IMR-90 (cell line): ENCODE measurements around the gene ITPKB. TPM values are rescaled to one million over a fixed set of nuclear protein-coding genes. Genes with fewer than 3 reads are reported as not detected.

Experiments used
- ATAC-seq: fragments of 200-7000 bp; cut with Tn5 transposase; 2 replicates; pipeline ENCODE4 v1.9.1; 2020; ENCODE audit warnings: low read depth, mild to moderate bottlenecking, moderate library complexity
- BruUV-seq: library from RNA; stranded (reverse); fragments of 400-500 nt; replicated peaks from 2 replicates; lab custom pipeline; 2021; lab: Mats Ljungman, UMichigan
- CTCF ChIA-PET: fragments of 300-600 bp; formaldehyde crosslinking; extraction: SDS; loops from one replicate; lab custom pipeline; 2021; ENCODE audit warnings: antibody characterized with exemption; lab: Yijun Ruan, JAX
- POLR2A ChIA-PET: fragments of 300-600 bp; sonication (Branson Sonifier 250); formaldehyde crosslinking; loops from one replicate; lab custom pipeline; 2022; ENCODE audit warnings: antibody characterized with exemption; ENCODE audit not compliant: unreplicated experiment; lab: Charles Lee
- DNase-seq: peaks from one replicate; pipeline ENCODE4 v3.0.0; 2013
- H2AFZ ChIP-seq: replicated peaks from 2 replicates; pipeline ENCODE3; 2013; ENCODE audit warnings: low read length, mild to moderate bottlenecking; ENCODE audit not compliant: poor library complexity
- H2AK5ac ChIP-seq: 2 replicates; pipeline ENCODE4 v1.6.1; 2013; ENCODE audit warnings: low read depth, low read length, inconsistent platforms
- H2AK9ac ChIP-seq: replicated peaks from 2 replicates; pipeline ENCODE3; 2013; ENCODE audit warnings: mild to moderate bottlenecking, low read depth, low read length, moderate library complexity; ENCODE audit not compliant: poor library complexity
- H2BK120ac ChIP-seq: 2 replicates; pipeline ENCODE4 v1.6.1; 2013; ENCODE audit warnings: low read depth, low read length, inconsistent platforms
- H2BK15ac ChIP-seq: 3 replicates; pipeline ENCODE4 v1.6.1; 2013; ENCODE audit warnings: low read depth, low read length, inconsistent platforms
- H2BK20ac ChIP-seq: 2 replicates; pipeline ENCODE4 v1.6.1; 2013; ENCODE audit warnings: low read depth, mild to moderate bottlenecking, inconsistent platforms, low read length, moderate library complexity
- H2BK5ac ChIP-seq: 2 replicates; pipeline ENCODE4 v1.6.1; 2013; ENCODE audit warnings: mild to moderate bottlenecking, low read depth, low read length, inconsistent platforms; ENCODE audit not compliant: poor library complexity, severe bottlenecking
- H3K14ac ChIP-seq: replicated peaks from 2 replicates; pipeline ENCODE4 v1.6.1; 2013; ENCODE audit warnings: low read depth, low read length, inconsistent platforms
- H3K18ac ChIP-seq: 2 replicates; pipeline ENCODE4 v1.6.1; 2013; ENCODE audit warnings: low read depth, low read length, control low read depth
- H3K23ac ChIP-seq: 2 replicates; pipeline ENCODE4 v1.6.1; 2013; ENCODE audit warnings: low read depth, low read length, inconsistent platforms
- H3K27ac ChIP-seq: 2 replicates; pipeline ENCODE4 v1.5.1; 2013; ENCODE audit warnings: mild to moderate bottlenecking, control low read depth, low read length; ENCODE audit not compliant: insufficient read depth
- H3K27me3 ChIP-seq: 2 replicates; pipeline ENCODE4 v1.6.1; 2013; ENCODE audit warnings: low read length; ENCODE audit not compliant: control insufficient read depth, insufficient read depth
- H3K36me3 ChIP-seq: 2 replicates; pipeline ENCODE4 v1.6.1; 2013; ENCODE audit warnings: low read length, mixed read lengths; ENCODE audit not compliant: control insufficient read depth, insufficient read depth
- H3K4ac ChIP-seq: 2 replicates; pipeline ENCODE4 v1.6.1; 2013; ENCODE audit warnings: low read depth, low read length, inconsistent platforms
- H3K4me1 ChIP-seq: 2 replicates; pipeline ENCODE4 v1.6.1; 2013; ENCODE audit warnings: low read length, mixed read lengths; ENCODE audit not compliant: control insufficient read depth, insufficient read depth
- H3K4me2 ChIP-seq: 2 replicates; pipeline ENCODE4 v1.6.1; 2013; ENCODE audit warnings: low read depth, mild to moderate bottlenecking, control low read depth, low read length, moderate library complexity
- H3K4me3 ChIP-seq: 2 replicates; pipeline ENCODE4 v1.5.1; 2013; ENCODE audit warnings: low read depth, mild to moderate bottlenecking, control low read depth, low read length, moderate library complexity; ENCODE audit not compliant: insufficient read depth
- H3K56ac ChIP-seq: 2 replicates; pipeline ENCODE4 v1.6.1; 2013; ENCODE audit warnings: low read length, inconsistent platforms; ENCODE audit not compliant: insufficient read depth; ENCODE audit errors: extremely low read depth
- H3K79me1 ChIP-seq, 2 experiments: 2 replicates each; pipeline ENCODE4 v1.6.1; 2013; ENCODE audit warnings: low read length in 2 of 2, inconsistent platforms in 1 of 2, low read depth in 1 of 2
- H3K9ac ChIP-seq: 2 replicates; pipeline ENCODE4 v1.6.1; 2013; ENCODE audit warnings: low read depth, low read length, control low read depth
- H3K9me1 ChIP-seq: 2 replicates; pipeline ENCODE4 v1.6.1; 2013; ENCODE audit warnings: low read length, inconsistent platforms; ENCODE audit not compliant: insufficient read depth
- H3K9me3 ChIP-seq: 2 replicates; pipeline ENCODE4 v1.6.1; 2013; ENCODE audit warnings: low read length; ENCODE audit not compliant: control insufficient read depth, insufficient read depth
- H4K20me1 ChIP-seq: 2 replicates; pipeline ENCODE4 v1.6.1; 2013; ENCODE audit warnings: low read length, inconsistent platforms; ENCODE audit not compliant: insufficient read depth
- H4K5ac ChIP-seq: 2 replicates; pipeline ENCODE4 v1.6.1; 2013; ENCODE audit warnings: mild to moderate bottlenecking, low read depth, low read length, control low read depth
- H4K8ac ChIP-seq, 2 experiments: 2 replicates each; pipeline ENCODE4 v1.6.1; 2013; ENCODE audit warnings: low read depth in 2 of 2, low read length in 2 of 2, control low read depth in 1 of 2, inconsistent platforms in 1 of 2
- H4K91ac ChIP-seq: 2 replicates; pipeline ENCODE4 v1.6.1; 2013; ENCODE audit warnings: low read depth, low read length, inconsistent platforms; ENCODE audit not compliant: insufficient read depth
- BHLHE40 ChIP-seq: fragments of 150-350 bp; IDR thresholded peaks from 2 replicates; pipeline ENCODE4 v1.6.1; 2016; ENCODE audit warnings: mild to moderate bottlenecking, low read depth, low read length
- CEBPB ChIP-seq: IDR thresholded peaks from 2 replicates; pipeline ENCODE4 v1.6.1; 2012; ENCODE audit warnings: low read depth, low read length, improper control_type of control experiment
- CHD1 ChIP-seq: IDR thresholded peaks from 2 replicates; pipeline ENCODE4 v1.6.1; 2012; ENCODE audit warnings: low read depth, low read length, improper control_type of control experiment
- FOS ChIP-seq: fragments of 150-350 bp; IDR thresholded peaks from 2 replicates; pipeline ENCODE4 v1.6.1; 2016; ENCODE audit warnings: low read depth, low read length
- MAFK ChIP-seq: IDR thresholded peaks from 2 replicates; pipeline ENCODE4 v1.6.1; 2012; ENCODE audit warnings: low read depth, low read length, improper control_type of control experiment
- MAZ ChIP-seq: IDR thresholded peaks from 2 replicates; pipeline ENCODE4 v1.6.1; 2012; ENCODE audit warnings: low read depth, mild to moderate bottlenecking, low read length, improper control_type of control experiment, moderate library complexity, borderline replicate concordance
- MXI1 ChIP-seq: IDR thresholded peaks from 2 replicates; pipeline ENCODE4 v1.6.1; 2012; ENCODE audit warnings: low read depth, mild to moderate bottlenecking, low read length, moderate library complexity, borderline replicate concordance
- NFE2L2 ChIP-seq: fragments of 150-350 bp; IDR thresholded peaks from 2 replicates; pipeline ENCODE4 v1.6.1; 2016; ENCODE audit warnings: low read depth, mild to moderate bottlenecking, low read length
- POLR2A ChIP-seq: IDR thresholded peaks from 2 replicates; pipeline ENCODE4 v1.6.1; 2012; ENCODE audit warnings: mild to moderate bottlenecking, low read depth, low read length
- RAD21 ChIP-seq: IDR thresholded peaks from 2 replicates; pipeline ENCODE4 v1.6.1; 2012; ENCODE audit warnings: low read length, improper control_type of control experiment
- RCOR1 ChIP-seq: IDR thresholded peaks from 2 replicates; pipeline ENCODE4 v1.6.1; 2012; ENCODE audit warnings: mild to moderate bottlenecking, low read length, improper control_type of control experiment; ENCODE audit not compliant: insufficient replicate concordance
- RFX5 ChIP-seq: IDR thresholded peaks from 2 replicates; pipeline ENCODE4 v1.8.0; 2012; ENCODE audit warnings: low read depth, mild to moderate bottlenecking, low read length, moderate library complexity
- SMC3 ChIP-seq: fragments of 150-350 bp; IDR thresholded peaks from 2 replicates; pipeline ENCODE4 v1.6.1; 2016; ENCODE audit warnings: low read depth, mild to moderate bottlenecking, antibody characterized with exemption, low read length, moderate library complexity
- WGBS, 2 experiments: methylation state at CpG; one replicate each; pipeline versions ENCODE4 v1.1.5 to v1.1.7; 2013; ENCODE audit warnings: missing lambda C conversion rate in 2 of 2; ENCODE audit not compliant: insufficient read length in 1 of 2; ENCODE audit errors: extremely low coverage in 2 of 2; 5-methylcytosine and 5-hydroxymethylcytosine counted together
- dilution Hi-C: fragments of 300-500 bp; cut with HindIII; formaldehyde crosslinking; loops from one replicate; pipeline ENCODE4 v1.14.3; 2018; ENCODE audit warnings: low sequenced_read_pairs; ENCODE audit not compliant: unreplicated experiment
- in situ Hi-C: fragments of 300-500 bp; cut with MboI; formaldehyde crosslinking; loops from 3 replicates; pipeline ENCODE4 v1.14.3; 2019; ENCODE audit warnings: low sequenced_read_pairs, inconsistent platforms, mixed read lengths
- intact Hi-C: fragments of 100-400 bp; cut with micrococcal nuclease; formaldehyde crosslinking; loops from 2 replicates; pipeline ENCODE4 v1.10.0; 2022
- polyA plus RNA-seq, 3 experiments: library from polyadenylated mRNA; depleted of rRNA; stranded (reverse); fragments of >200 nt; gene quantifications; 2 replicates each; pipeline ENCODE4 v1.2.3, GENCODE V29; 2012; ENCODE audit warnings: low replicate concordance in 1 of 3
- total RNA-seq: library from RNA; depleted of rRNA; stranded (reverse); fragments of >200 nt; gene quantifications from 2 replicates; pipeline ENCODE4 v1.2.3, GENCODE V29; 2012
- TF ChIP-seq, protein P1 (sequence below): fragments of 150-350 bp; IDR thresholded peaks from 2 replicates; pipeline ENCODE4 v1.6.1; 2016; ENCODE audit warnings: low read depth, mild to moderate bottlenecking, low read length, moderate library complexity, borderline replicate concordance
- TF ChIP-seq, protein P2 (sequence below): conservative IDR thresholded peaks from 2 replicates; pipeline ENCODE4 v1.5.1; 2012; ENCODE audit warnings: mild to moderate bottlenecking, low read depth, low read length, improper control_type of control experiment
- TF ChIP-seq, protein P3 (sequence below): fragments of 150-350 bp; IDR thresholded peaks from 2 replicates; pipeline ENCODE4 v1.6.1; 2017; ENCODE audit warnings: mild to moderate bottlenecking, antibody characterized with exemption, low read length, low read depth

Gene ITPKB
- total and polyA plus RNA-seq, 2 of the 4 experiments (the other 2 are of a cell fraction), result 0.72 to 1.4 TPM

DNA sequence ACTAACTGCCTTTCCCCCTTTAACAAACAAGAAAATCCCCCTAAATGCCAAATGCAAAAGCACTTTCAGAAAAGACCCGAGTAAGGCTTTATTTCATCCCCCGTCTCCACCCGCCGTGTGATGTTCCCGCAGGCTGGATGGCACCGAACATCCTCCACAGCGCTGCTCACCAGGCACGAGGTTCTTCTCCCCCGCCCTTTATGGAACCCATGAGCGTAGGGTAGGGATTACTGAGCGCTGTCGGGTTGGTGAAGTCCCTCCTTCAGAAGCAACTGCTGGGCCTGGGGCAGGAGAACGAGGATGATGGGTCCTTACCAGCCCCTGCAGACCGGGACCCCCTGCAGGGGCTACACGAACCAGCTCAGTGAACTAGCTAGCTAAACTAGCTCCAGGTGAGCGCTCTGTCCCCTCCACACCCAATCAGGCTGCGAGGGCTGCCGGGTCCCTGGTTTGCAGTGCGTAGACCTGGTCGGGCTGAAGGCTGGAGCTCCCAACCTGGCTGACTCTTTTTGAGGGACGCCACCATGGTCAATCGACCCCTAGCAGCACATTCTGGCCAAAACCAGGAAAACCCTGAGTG is 80.4 kb downstream of the ITPKB start:
- H3K14ac ChIP-seq, result no peak overlapping the region
- no peaks in the 10 kb centered on the region for H4K20me1 ChIP-seq
- no peak overlapping the region for H2BK120ac ChIP-seq
- H3K18ac ChIP-seq, result no peak overlapping the region
- ChIA-PET POLR2A (no interaction called here), CTCF (no interaction called here)
- no peak for TF ChIP-seq RFX5
- no peak for TF ChIP-seq NFE2L2
- TF ChIP-seq FOS, result no peak
- TF ChIP-seq RAD21, result no peak
- TF ChIP-seq BHLHE40, result no peak
- TF ChIP-seq, protein P1, sequence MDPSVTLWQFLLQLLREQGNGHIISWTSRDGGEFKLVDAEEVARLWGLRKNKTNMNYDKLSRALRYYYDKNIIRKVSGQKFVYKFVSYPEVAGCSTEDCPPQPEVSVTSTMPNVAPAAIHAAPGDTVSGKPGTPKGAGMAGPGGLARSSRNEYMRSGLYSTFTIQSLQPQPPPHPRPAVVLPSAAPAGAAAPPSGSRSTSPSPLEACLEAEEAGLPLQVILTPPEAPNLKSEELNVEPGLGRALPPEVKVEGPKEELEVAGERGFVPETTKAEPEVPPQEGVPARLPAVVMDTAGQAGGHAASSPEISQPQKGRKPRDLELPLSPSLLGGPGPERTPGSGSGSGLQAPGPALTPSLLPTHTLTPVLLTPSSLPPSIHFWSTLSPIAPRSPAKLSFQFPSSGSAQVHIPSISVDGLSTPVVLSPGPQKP, result no peak
- TF ChIP-seq, protein P2, sequence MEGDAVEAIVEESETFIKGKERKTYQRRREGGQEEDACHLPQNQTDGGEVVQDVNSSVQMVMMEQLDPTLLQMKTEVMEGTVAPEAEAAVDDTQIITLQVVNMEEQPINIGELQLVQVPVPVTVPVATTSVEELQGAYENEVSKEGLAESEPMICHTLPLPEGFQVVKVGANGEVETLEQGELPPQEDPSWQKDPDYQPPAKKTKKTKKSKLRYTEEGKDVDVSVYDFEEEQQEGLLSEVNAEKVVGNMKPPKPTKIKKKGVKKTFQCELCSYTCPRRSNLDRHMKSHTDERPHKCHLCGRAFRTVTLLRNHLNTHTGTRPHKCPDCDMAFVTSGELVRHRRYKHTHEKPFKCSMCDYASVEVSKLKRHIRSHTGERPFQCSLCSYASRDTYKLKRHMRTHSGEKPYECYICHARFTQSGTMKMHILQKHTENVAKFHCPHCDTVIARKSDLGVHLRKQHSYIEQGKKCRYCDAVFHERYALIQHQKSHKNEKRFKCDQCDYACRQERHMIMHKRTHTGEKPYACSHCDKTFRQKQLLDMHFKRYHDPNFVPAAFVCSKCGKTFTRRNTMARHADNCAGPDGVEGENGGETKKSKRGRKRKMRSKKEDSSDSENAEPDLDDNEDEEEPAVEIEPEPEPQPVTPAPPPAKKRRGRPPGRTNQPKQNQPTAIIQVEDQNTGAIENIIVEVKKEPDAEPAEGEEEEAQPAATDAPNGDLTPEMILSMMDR, result no peak
- no peak for TF ChIP-seq POLR2A
- no peak for TF ChIP-seq CEBPB
- TF ChIP-seq SMC3, result no peak
- TF ChIP-seq MXI1, result no peak
- no peak for TF ChIP-seq MAFK
- TF ChIP-seq RCOR1, result no peak
- TF ChIP-seq MAZ, result no peak
- no peak for TF ChIP-seq CHD1
- TF ChIP-seq, protein P3, sequence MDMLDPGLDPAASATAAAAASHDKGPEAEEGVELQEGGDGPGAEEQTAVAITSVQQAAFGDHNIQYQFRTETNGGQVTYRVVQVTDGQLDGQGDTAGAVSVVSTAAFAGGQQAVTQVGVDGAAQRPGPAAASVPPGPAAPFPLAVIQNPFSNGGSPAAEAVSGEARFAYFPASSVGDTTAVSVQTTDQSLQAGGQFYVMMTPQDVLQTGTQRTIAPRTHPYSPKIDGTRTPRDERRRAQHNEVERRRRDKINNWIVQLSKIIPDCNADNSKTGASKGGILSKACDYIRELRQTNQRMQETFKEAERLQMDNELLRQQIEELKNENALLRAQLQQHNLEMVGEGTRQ, result no peak
- H3K9me3 ChIP-seq, result no peaks in the 10 kb centered on the region
- no peak overlapping the region for H2AFZ ChIP-seq
- no TSS peak for BruUV-seq
- no peak overlapping the region for H2BK5ac ChIP-seq
- H3K4me1 ChIP-seq, result peaks cover 33% of the 10 kb centered on the region
- H3K4ac ChIP-seq, result no peak overlapping the region
- H3K27me3 ChIP-seq, result no peaks in the 10 kb centered on the region
- ATAC-seq (no peak), DNase-seq (no peak)
- no peak overlapping the region for H2BK15ac ChIP-seq
- H4K5ac ChIP-seq, result no peak overlapping the region
- in situ Hi-C loops, result no loop called here
- H3K4me3 ChIP-seq, result no peak overlapping the region
- no peak overlapping the region for H2AK9ac ChIP-seq
- no peak overlapping the region for H3K27ac ChIP-seq
- H3K9me1 ChIP-seq, result peaks cover 33% of the 10 kb centered on the region
- no peak overlapping the region for H2BK20ac ChIP-seq
- H4K91ac ChIP-seq, result no peak overlapping the region
- 96% methylated on average over 5 of the region's 22 CpGs; no CpG with 5 or more reads in 1 of the 2 experiments for WGBS, 2 experiments
- no peak overlapping the region for H3K4me2 ChIP-seq
- H3K23ac ChIP-seq, result no peak overlapping the region
- intact Hi-C loops, result no loop called here
- no peak overlapping the region for H3K9ac ChIP-seq
- no peaks in the 10 kb centered on the region for H3K36me3 ChIP-seq
- no peak overlapping the region for H4K8ac ChIP-seq
- H3K56ac ChIP-seq, result no peak overlapping the region
- no peak overlapping the region for H2AK5ac ChIP-seq
- H3K79me1 ChIP-seq, result peaks cover 0 to 8% of the 10 kb centered on the region in 2 experiments; a peak in 2 of 4 replicates
- dilution Hi-C loops, result no loop called here
